ENCODE results near the gene DNAJB2.

Gene DNAJB2

GRCh38 chr2:219271021-219271420, 8.1 kb upstream of the DNAJB2 start:
- Histone ChIP-seq H3K4me3 (ENCODE audit: low read length) (no peak overlapping the region), H3K9me3 (ENCODE audit: control insufficient read depth, insufficient read depth, low read length) (no peaks in the 10 kb centered on the region), H3K79me2 (ENCODE audit: control insufficient read depth, low read length) (no peaks in the 10 kb centered on the region), H3K36me3 (ENCODE audit: control insufficient read depth, low read length) (no peaks in the 10 kb centered on the region), H3K27me3 (ENCODE audit: control insufficient read depth, low read length) (0 out of 2 replicates have a peak, but pooled peaks cover 3% of the 10 kb centered on the region), H3K4me2 (ENCODE audit: low read length) (no peak overlapping the region), H4K20me1 (ENCODE audit: control insufficient read depth, insufficient read depth, low read depth, low read length) (no peaks in the 10 kb centered on the region), H3K27ac (ENCODE audit: low read depth, low read length) (no peak overlapping the region), H3K9me2 (replicated peaks; ENCODE audit: control insufficient read depth, low read length) (no peaks in the 10 kb centered on the region), H3K4me1 (ENCODE audit: control insufficient read depth, low read length) (no peaks in the 10 kb centered on the region), H3F3A (ENCODE audit: control insufficient read depth, insufficient read depth) (no peaks in the 10 kb centered on the region)
- no peak for TF ChIP-seq EZH2phosphoT487 (IDR thresholded peaks at IDR 0.05; ENCODE audit: borderline replicate concordance, low read length)
- TF ChIP-seq, protein P1, sequence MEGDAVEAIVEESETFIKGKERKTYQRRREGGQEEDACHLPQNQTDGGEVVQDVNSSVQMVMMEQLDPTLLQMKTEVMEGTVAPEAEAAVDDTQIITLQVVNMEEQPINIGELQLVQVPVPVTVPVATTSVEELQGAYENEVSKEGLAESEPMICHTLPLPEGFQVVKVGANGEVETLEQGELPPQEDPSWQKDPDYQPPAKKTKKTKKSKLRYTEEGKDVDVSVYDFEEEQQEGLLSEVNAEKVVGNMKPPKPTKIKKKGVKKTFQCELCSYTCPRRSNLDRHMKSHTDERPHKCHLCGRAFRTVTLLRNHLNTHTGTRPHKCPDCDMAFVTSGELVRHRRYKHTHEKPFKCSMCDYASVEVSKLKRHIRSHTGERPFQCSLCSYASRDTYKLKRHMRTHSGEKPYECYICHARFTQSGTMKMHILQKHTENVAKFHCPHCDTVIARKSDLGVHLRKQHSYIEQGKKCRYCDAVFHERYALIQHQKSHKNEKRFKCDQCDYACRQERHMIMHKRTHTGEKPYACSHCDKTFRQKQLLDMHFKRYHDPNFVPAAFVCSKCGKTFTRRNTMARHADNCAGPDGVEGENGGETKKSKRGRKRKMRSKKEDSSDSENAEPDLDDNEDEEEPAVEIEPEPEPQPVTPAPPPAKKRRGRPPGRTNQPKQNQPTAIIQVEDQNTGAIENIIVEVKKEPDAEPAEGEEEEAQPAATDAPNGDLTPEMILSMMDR (IDR thresholded peaks at IDR 0.05; ENCODE audit: low read depth, low read length, poor library complexity, severe bottlenecking): no peak

- Histone ChIP-seq H3K27me3 (ENCODE audit: control insufficient read depth, low read length) (0 out of 2 replicates have a peak, but pooled peaks cover 3% of the 10 kb centered on the region), H3K4me3 (ENCODE audit: low read length) (no peak overlapping the region), H3K36me3 (ENCODE audit: control insufficient read depth, low read length) (no peaks in the 10 kb centered on the region), H3K27ac (ENCODE audit: low read depth, low read length) (no peak overlapping the region), H3K9me3 (ENCODE audit: control insufficient read depth, insufficient read depth, low read length) (no peaks in the 10 kb centered on the region), H3K79me2 (ENCODE audit: control insufficient read depth, low read length) (no peaks in the 10 kb centered on the region), H4K20me1 (ENCODE audit: control insufficient read depth, insufficient read depth, low read depth, low read length) (no peaks in the 10 kb centered on the region), H3F3A (ENCODE audit: control insufficient read depth, insufficient read depth) (no peaks in the 10 kb centered on the region), H3K9me2 (replicated peaks; ENCODE audit: control insufficient read depth, low read length) (no peaks in the 10 kb centered on the region), H3K4me2 (ENCODE audit: low read length) (no peak overlapping the region), H3K4me1 (ENCODE audit: control insufficient read depth, low read length) (peaks cover 5% of the 10 kb centered on the region)
- TF ChIP-seq, protein P1 (IDR thresholded peaks at IDR 0.05; ENCODE audit: low read depth, low read length, poor library complexity, severe bottlenecking): no peak
- no peak for TF ChIP-seq EZH2phosphoT487 (IDR thresholded peaks at IDR 0.05; ENCODE audit: borderline replicate concordance, low read length)
Observed at GRCh38 chr2:219272356-219272755, 6.8 kb upstream of the DNAJB2 start.

DNA sequence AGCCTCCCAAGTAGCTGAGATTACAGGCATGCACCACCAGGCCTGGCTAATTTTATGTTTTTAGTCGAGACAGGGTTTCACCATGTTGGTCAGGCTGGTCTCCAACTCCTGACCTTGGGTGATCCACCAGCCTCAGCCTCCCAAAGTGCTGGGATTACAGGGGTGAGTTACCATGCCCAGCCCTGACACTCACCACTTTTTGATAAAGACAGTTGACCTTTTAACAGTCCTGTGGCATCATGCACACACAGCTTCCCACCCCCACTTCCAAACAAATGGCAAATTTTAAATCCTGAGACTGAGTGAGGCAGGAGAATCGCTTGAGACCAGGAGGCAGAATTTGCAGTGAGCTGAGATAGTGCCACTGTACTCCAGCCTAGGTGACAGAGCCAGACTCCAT, 6.2 kb upstream of the DNAJB2 start:
- Histone ChIP-seq H3K9me3 (ENCODE audit: control insufficient read depth, insufficient read depth, low read length) (no peaks in the 10 kb centered on the region), H3K36me3 (ENCODE audit: control insufficient read depth, low read length) (no peaks in the 10 kb centered on the region), H3K9me2 (replicated peaks; ENCODE audit: control insufficient read depth, low read length) (no peaks in the 10 kb centered on the region), H3K4me1 (ENCODE audit: control insufficient read depth, low read length) (peaks cover 12% of the 10 kb centered on the region), H3K79me2 (ENCODE audit: control insufficient read depth, low read length) (no peaks in the 10 kb centered on the region), H3K4me3 (ENCODE audit: low read length) (no peak overlapping the region), H3K27ac (ENCODE audit: low read depth, low read length) (no peak overlapping the region), H4K20me1 (ENCODE audit: control insufficient read depth, insufficient read depth, low read depth, low read length) (no peaks in the 10 kb centered on the region), H3F3A (ENCODE audit: control insufficient read depth, insufficient read depth) (no peaks in the 10 kb centered on the region), H3K27me3 (ENCODE audit: control insufficient read depth, low read length) (0 out of 2 replicates have a peak, but pooled peaks cover 3% of the 10 kb centered on the region), H3K4me2 (ENCODE audit: low read length) (no peak overlapping the region)
- no peak for TF ChIP-seq EZH2phosphoT487 (IDR thresholded peaks at IDR 0.05; ENCODE audit: borderline replicate concordance, low read length)
- TF ChIP-seq, protein P1 (IDR thresholded peaks at IDR 0.05; ENCODE audit: low read depth, low read length, poor library complexity, severe bottlenecking): no peak

All from DOHH2 (cell line).